HG03139 (cell line): Measurements from ENCODE around the gene TMC7.
"Not testable (repeated sequence)": the region's sequence is repeated elsewhere in the genome, so short reads cannot be mapped to it uniquely, and the experiment has no call there.

Experiments
- ATAC-seq: cut with Tn5 transposase; IDR thresholded peaks from one replicate; pipeline ENCODE4 v1.9.1; 2021; ENCODE audit not compliant: unreplicated experiment

The TMC7 gene

GRCh38 chr16:18983565-18984434 is at the start of gene TMC7:
Gene TMC7, plus strand, starts transcription at chr16:18983934. Its CDS starts 130 bp downstream, at chr16:18984064.
- ATAC-seq, result no peak

DNA sequence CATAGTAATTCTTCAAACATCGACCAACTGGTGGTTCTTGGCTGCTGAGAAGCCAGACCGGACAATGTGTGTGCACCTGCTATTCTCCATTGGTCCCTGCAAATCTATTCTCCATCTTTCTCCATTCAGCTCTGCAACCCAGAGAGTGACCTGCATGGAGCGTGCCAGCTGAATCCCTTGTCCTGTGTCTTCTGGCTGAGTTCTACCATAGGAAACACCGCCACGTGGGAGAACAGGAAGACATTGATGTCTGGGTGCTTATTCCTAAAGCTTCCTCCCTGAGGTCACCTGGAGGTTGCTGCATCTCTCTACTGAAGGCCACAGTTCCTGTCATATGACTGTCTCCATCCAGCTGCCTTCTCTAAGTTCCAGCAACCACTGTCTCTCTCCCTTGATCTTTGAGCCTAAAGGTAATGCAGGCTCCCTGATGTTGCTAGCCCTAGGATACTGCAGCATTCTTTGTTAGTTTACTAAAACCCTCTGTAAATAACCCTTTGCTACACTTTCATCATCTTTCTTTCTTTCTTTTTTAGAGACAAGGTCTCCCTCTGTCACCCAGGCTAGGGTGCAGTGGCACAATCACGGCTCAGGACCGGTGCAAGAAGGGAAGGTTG is 46.9 kb upstream of the TMC7 start:
- no peak for ATAC-seq

DNA sequence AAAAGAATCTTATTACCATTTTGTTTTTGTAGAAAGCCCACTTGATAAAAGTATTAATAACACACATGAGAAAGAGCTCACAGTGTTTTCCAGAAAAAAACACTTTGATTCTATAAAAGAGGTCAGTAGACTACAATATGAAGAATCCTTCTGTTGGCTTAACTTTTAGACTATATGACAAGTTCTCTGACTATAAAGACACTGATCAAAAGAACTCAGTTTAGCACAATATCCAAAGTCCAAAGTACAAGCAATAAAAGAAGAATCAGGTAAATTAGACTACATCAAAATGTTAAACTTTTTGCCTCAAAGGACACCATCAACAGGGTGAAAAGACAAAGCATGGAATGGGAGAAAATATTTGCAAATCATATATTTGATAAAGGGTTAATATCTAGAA is 46.3 kb upstream of the TMC7 start:
- ATAC-seq, result no peak

GRCh38 chr16:18938986-18939385 is 44.7 kb upstream of the TMC7 start:
- ATAC-seq, result no peak

DNA sequence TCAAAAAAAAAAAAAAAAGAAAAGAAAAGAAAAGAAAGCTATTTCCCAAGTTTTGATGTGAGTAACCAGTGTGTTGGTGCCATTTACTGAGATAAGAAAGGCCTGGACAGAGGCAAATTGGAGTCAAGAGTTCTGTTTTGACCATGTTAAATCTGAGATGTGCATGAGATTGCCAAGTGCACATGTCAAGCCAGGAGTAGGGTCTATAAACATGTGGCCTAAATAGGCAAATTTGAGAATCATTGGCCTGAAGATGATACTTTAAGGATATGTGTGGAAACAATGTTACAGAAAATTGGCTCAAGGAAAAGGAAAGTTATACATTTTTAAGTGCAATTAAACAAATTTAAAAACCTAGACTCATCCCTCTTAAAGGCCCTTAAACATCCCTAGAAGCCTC is 42.3 kb upstream of the TMC7 start:
- ATAC-seq, result no peak

GRCh38 chr16:18942061-18942460 is 41.7 kb upstream of the TMC7 start:
- no peak for ATAC-seq

- no peak for ATAC-seq
Observed at GRCh38 chr16:18943414-18943813, 40.3 kb upstream of the TMC7 start.

DNA sequence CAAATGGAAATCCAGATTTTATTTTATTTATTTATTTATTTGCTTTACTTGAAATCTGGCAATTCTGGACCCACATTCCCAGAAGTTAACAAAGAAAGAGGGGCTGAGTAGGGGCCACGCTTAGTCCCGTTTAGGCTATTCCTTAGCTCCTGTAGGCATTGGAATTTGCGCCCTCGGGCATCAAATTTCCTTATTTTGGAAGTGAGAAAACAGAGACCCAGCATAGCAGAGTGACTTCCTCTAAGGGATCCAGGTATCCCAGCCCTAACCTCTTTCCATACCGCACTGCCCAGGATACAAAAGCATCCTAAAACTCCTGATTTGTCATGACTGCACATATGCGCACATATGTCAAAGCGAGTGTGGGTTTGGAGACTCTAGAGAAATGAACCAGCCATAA is 38.5 kb upstream of the TMC7 start:
- no peak for ATAC-seq

GRCh38 chr16:18948372-18949020 is 35.2 kb upstream of the TMC7 start:
- ATAC-seq, result no peak

DNA sequence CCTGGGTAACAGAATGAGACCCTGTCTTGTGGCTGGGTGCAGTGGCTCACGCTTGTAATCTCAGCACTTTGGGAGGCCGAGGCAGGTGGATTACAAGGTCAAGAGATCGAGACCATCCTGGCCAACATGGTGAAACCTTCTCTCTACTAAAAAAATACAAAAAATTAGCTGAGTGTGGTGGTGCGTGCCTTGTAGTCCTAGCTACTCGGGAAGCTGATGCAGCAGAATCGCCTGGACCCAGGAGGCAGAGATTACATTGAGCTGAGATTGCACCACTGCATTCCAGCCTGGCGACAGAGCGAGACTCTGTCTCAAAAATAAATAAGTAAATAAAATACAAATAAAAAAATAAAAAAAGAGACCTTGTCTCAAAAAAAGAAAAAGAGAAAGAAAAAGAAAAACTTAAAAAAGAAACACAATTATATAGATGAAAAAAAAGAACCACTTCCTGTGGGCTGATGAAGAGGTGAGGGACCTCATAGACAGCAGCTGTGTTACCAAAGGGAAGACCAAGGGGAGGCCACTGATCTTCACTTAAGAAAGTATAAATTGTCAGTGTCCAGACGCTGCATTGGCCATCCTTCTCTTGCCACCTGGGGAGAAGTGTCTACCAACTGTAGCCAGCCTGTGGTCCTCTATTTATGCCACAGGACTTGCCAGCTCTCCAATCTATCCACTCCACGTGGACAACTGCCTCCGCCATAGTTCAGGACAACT is 33.1 kb upstream of the TMC7 start:
- ATAC-seq, result no peak

DNA sequence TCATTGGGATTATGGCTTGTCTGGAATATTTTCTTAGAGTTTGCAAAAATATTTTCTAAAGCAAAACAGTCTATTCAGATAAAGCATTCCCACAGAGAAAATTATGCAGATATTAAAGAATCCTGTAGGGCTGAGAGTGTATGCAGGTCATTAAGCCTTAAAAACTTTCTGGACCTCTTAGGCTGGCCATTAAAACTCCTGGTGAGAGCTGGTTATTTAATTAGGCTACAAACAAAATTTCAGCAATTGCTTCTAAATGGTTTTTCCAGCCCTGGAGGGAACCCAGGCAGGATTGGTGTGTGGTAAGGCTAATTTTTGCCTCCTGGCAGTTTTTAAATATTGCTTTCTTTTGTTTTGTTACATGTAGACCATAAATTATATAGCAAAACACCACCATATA is 30.2 kb upstream of the TMC7 start:
- no peak for ATAC-seq

DNA sequence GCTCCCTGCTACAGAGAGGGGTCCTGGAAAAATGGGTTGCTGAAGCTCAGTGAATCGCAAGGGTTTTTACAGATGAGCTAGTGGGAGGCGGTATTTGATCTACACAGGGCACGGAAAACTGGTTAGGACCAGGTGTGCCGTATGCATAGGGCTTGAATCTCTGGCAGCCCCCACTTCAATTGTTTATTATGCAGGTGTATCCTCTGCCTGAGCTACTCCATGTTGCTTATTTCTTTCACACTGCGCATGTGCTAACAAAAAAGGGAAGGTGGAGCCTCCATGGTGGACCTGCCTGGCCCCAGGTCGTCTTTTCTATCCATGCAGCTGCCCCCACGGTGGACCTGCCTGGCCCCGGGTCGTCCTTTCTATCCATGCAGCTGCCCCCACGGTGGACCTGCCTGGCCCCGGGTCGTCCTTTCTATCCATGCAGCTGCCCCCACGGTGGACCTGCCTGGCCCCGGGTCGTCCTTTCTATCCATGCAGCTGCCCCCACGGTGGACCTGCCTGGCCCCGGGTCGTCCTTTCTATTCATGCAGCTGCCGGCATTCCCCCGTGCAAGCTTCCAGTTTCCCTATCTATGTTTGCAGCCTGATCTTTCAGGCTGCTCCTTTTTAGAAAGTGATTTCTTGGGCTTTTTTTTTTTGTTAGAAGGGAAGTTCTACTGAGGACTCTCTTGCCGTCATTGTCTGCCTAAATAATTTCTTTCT is 27.7 kb upstream of the TMC7 start:
- ATAC-seq, result not testable (repeated sequence)

DNA sequence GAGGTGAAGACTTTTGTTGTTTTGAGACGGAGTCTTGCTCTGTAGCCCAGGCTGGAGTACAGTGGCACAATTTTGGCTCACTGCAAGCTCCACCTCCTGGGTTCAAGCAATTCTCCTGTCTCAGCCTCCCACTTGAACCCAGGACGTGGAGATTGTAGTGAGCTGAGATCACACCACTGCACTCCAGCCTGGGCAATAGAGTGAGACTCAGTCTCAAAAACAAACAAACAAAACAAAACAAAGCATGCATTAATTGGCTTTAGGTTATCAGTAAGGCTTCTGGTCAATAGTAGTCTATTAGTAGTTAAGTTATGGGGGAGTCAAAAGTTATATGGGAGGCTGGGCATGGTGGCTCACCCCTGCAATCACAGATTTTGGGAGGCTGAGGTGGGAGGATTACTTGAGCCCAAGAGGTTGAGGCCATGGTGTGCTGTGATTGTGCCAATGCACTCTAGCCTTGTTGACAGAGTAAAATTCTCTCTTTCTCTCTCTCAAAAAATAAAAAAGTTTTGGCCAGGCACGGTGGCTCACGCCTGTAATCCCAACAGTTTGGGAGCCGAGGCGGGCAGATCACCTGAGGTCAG is 27.0 kb upstream of the TMC7 start:
- not testable (repeated sequence) for ATAC-seq

GRCh38 chr16:18958621-18959029 is 25.1 kb upstream of the TMC7 start:
- no peak for ATAC-seq

DNA sequence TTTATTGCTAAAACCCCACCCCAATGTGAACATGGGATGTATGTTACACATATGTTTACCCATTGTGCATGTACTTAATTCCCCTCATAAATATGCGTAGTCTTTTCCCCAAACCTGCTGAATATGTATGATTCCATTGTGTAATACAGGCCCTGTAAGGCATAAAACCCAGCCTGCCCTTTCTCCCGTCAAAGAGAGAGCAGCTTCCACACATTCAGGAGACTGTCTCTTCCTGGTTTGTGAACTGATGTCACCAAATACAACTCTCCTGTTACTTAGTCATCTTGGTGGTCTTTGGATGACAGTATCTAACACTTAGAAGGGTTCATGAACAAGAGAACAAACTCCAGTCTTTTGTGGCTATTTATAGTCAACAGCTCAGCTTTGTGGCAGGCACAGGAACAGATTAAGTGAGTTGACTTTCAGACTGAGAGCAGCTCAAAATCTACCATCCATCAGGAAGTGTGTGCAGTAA is 24.7 kb upstream of the TMC7 start:
- no peak for ATAC-seq

DNA sequence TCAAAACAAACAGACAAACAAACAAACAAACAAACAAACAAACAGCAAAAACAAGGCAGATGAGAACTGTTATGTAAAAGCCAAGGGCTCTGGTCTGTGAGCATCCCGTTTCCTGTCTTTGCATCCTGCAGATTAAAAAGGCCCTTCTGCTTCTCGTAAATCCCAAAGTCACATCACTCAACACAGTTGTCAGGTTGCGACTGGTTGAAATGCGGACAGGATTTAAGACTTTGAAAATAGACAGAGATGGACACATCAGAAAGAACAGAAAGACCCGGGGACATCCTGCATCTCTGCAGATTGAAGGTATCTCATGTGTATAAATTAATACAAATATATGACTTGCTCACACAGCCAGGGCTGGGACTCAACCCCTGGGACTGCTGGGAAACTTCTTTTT is 18.2 kb upstream of the TMC7 start:
- ATAC-seq, result no peak

GRCh38 chr16:18966791-18967190 is 16.9 kb upstream of the TMC7 start:
- no peak for ATAC-seq

GRCh38 chr16:18969050-18969854 is 14.5 kb upstream of the TMC7 start:
- ATAC-seq, result no peak

GRCh38 chr16:18969855-18970240 is 13.9 kb upstream of the TMC7 start:
- no peak for ATAC-seq
